DMS153 treated with DMSO at 0.1 percent for 48 hours (cell line): Measurements from ENCODE around the gene SPNS3.

Source experiments
- DNase-seq: peaks from one replicate; lab custom pipeline; 2025; ENCODE audit not compliant: unreplicated experiment; lab: John Stamatoyannopoulos, UW

Gene SPNS3

GRCh38 chr17:4463818-4464476 is 30.2 kb downstream of the SPNS3 start:
- DNase-seq = no peak

DNA sequence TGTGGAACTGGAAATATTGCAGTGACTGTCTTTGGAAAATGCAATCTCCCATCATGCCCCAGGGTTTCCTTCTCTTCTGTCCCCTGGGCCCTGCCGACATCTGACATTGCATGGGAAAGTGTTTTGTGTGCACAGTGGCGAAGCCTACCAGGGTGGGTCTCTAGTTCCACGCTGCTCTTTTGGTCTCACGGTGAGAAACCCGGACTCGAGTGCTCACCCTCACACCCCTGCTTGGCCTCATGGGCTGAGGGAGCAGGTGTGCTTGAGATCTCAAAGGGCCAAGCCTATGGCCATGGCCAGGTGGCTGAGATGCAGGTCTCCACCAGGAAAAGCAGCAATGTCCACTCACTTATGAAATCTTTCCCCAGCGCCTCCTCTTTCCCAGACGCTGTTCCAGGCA is 32.0 kb downstream of the SPNS3 start:
- no peak for DNase-seq

GRCh38 chr17:4467287-4467686 is 33.5 kb downstream of the SPNS3 start:
- DNase-seq = no peak

- no peak for DNase-seq
Observed at GRCh38 chr17:4469552-4469951, 35.8 kb downstream of the SPNS3 start.

- no peak for DNase-seq
Observed at GRCh38 chr17:4472286-4472685, 38.5 kb downstream of the SPNS3 start.

DNA sequence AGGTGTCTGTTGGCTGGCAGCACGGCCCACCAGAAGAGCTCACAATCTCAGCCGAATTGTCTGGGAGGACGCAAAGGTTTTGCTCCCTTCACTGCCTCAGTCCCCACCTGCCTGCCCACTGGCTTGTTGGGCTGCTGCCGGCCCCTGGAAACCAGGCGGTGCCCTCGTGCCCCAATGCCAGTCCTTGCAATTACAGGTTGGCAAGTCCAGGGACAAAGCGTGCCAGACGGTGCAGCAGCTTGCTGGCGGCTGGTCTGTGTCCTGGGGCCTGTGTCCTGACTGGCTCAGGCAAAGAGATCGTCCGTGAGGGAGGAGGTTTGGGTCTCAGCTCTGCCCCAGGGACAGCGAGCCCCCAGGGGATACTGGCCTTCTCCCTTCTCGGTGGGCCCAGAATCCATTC is 40.4 kb downstream of the SPNS3 start:
- DNase-seq = no peak

DNA sequence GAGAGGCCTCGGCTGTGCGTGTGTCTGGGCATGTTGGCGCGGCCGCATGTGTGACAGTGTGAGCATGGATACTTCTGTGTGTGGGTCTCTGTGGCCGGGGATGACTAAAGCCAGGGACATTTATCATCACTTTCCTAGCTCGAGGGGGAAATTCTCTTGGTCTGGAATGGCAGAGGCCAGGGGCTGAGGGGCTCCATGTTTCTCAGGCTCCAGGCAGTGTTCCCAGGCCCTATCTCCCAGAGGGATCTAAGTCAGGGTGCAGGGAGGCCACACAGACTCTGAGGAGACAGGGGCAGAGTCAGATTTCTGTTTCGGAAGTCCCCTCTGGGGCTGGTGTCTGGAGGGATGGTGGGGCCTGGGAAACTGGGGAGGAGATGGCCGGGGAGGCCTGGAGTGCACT is 41.3 kb downstream of the SPNS3 start:
- no peak for DNase-seq

- DNase-seq = no peak
Observed at GRCh38 chr17:4475463-4475862, 41.7 kb downstream of the SPNS3 start.

DNA sequence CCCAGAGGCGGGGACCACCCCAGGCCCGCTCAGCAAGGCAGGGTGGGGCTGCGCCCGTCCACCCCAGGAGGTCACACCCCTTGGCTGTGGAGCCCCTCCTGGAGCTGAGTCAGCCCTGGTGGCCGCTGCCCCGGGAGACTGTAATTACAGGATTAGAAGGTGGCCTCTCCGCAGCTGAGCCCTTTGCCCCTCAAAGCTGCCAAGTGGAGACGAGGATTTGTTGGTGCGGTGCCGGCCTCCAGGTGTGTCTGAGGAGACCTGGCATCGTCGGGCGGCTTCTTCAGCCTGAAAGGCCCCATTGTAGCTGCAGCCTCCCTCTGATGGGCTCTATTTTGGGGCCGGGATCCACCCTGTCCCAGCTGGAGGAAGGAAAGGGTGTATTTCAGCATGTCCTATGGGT is 42.3 kb downstream of the SPNS3 start:
- no peak for DNase-seq

GRCh38 chr17:4476511-4477070 is 42.9 kb downstream of the SPNS3 start:
- no peak for DNase-seq

GRCh38 chr17:4477255-4477791 is 43.6 kb downstream of the SPNS3 start:
- DNase-seq = no peak

GRCh38 chr17:4478318-4478830 is 44.6 kb downstream of the SPNS3 start:
- no peak for DNase-seq

- DNase-seq = no peak
Observed at GRCh38 chr17:4479340-4479981, 45.7 kb downstream of the SPNS3 start.

- DNase-seq = no peak
Observed at GRCh38 chr17:4479982-4480751, 46.4 kb downstream of the SPNS3 start.

DNA sequence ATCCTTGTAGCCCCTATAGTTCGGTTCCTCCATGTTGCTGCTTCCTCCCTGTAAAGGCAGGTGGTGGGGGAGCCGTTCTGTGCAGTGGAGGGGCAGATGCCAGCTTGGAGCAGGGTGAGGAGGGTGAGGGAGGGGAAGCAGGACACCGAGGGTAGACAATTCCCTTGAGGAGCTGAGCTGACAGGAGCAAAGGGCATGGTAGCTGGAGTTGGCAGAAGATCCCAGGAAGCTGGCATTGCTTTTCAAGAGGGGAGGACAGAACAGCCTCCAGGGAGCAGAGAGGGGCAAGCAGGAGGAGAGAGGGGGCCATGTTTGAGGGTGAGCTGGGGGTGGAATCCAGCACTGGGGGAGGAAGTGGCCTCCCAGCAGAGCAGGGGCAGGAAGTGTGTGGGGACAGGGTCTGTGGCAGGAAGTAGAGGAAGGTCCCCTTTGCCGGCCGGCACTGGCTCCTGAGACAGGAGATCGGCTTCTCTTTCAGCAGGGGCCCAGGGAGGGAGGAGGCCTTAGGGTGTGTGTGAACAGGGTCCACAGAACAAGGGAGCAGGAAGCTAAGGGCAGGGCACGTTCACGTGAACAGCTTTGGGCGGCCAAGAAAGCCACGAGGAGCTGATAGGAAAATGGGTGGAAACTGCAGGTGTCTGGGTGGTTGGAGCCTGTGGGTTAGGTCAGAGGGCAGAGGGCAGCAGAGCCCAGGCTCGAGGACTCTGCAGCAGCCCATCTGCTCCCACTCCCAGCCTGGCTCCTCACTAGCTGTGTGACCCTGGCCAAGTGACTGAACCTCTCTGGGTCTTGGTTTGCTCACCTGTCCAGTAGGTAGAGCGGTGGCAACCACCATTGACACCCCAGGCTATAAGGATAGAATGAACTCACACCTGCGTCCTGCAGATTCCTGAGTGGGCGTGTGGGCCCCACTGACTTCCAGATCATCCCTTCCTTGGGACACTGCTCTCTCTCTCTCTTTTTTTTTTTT is 47.5 kb downstream of the SPNS3 start:
- DNase-seq = no peak

DNA sequence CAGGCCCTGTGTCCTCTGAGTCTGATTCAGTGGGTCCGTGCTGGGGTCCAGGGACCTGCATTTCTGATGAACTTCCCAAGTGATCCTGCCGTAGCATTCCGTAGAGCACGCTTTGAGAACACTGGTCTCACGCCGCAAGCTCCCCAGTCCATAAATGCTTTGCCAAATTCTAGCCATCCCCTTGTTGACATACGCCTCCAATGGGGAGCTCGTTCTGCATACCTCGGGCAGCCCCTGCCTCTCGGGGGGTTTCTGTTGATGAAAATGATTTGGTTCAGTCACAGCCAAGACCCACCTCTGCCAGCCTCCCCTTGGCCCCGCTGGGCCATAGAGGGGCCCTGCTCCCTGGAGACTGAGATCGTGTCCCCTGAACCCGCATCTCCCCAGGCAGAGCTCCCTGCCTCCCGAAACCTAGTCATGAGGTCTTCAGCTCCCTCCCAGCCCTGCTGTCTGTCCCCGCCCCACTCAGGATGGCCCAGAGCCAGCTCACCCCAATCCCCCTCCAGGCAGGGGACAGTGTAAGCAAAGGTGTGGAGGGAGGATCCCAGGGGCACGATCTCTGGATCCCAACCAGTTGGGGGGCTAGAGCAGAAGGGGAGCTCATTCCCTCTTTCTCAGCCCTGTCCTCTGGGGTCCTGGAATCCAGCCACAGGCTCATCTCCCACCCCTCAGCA is 48.7 kb downstream of the SPNS3 start:
- DNase-seq = no peak

GRCh38 chr17:4483012-4483840 is 49.5 kb downstream of the SPNS3 start:
- DNase-seq = no peak

DNA sequence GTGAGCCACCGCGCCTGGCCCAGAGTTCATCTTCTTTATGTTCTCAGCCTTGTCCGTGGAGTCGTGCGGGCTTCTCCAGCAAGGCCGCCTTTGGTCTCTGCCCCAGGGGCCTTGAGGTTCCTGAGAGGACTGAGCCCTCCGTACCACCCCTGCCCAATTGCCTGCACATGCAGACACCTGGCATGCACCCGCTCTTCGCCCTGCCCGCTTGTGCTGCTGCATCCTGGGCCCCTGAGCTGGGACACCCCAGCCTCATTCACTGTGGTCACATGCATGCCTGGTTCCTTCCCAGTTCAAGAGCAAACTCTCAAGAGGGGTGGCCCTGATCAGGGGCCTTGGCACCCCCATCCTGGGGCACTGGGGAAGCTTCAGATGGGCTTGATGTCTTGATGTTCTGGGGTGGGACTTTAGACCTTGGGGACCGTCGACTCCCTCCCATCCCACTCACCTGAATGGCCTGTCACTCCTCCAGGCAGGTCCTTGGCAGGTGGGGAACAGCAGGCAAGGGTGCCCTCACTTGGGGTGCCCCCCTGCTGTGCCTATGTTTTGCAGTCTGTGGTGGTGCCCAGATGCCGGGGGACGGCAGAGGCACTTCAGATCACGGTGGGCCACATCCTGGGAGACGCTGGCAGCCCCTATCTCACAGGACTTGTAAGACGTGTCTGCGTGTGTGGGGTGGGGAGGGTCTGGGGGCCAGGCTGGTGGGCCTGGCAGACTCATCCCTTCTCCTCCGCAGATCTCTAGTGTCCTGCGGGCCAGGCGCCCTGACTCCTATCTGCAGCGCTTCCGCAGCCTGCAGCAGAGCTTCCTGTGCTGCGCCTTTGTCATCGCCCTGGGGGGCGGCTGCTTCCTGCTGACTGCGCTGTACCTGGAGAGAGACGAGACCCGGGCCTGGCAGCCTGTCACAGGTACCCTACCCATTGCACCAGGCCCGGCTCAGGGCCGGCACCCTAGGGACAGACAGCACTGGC is 52.2 kb downstream of the SPNS3 start:
- no peak for DNase-seq
